Aorta (tissue), 5 donors: Measurements from ENCODE around the gene CLCN7. TPM values are rescaled to one million over a fixed set of nuclear protein-coding genes. Genes with fewer than 3 reads are reported as not detected.
"Not testable (repeated sequence)": the region's sequence is repeated elsewhere in the genome, so short reads cannot be mapped to it uniquely, and the experiment has no call there.

Experiments used
- ATAC-seq: fragments of 200-7000 bp; cut with Tn5 transposase; one replicate; pipeline ENCODE4 v1.9.1; 2022; ENCODE audit warnings: moderate library complexity; ENCODE audit not compliant: low FRiP score
- DNase-seq, 2 donors: peaks; one replicate each; pipeline ENCODE4 v3.0.0-alpha.2; 2020
- H3K27ac ChIP-seq, 2 donors: one replicate each; pipeline ENCODE4 v1.5.1; 2013; ENCODE audit warnings: low read length in 2 of 2, mild to moderate bottlenecking in 2 of 2, moderate library complexity in 2 of 2, control low read depth in 1 of 2, inconsistent platforms in 1 of 2, low read depth in 1 of 2
- H3K27me3 ChIP-seq, 2 donors: one replicate each; pipeline ENCODE4 v1.6.1; 2013; ENCODE audit warnings: control low read depth in 1 of 2, low read length in 1 of 2, mild to moderate bottlenecking in 1 of 2, moderate library complexity in 1 of 2; ENCODE audit not compliant: insufficient read depth in 2 of 2, control insufficient read depth in 1 of 2
- H3K36me3 ChIP-seq, 2 donors: one replicate each; pipeline ENCODE4 v1.6.1; 2013; ENCODE audit warnings: control low read depth in 1 of 2, low read length in 1 of 2, mild to moderate bottlenecking in 1 of 2; ENCODE audit not compliant: insufficient read depth in 2 of 2, control insufficient read depth in 1 of 2
- H3K4me1 ChIP-seq, 2 donors: one replicate each; pipeline ENCODE4 v1.6.1; 2013; ENCODE audit warnings: low read length in 2 of 2, control low read depth in 1 of 2, mild to moderate bottlenecking in 1 of 2, moderate library complexity in 1 of 2; ENCODE audit not compliant: insufficient read depth in 2 of 2, control insufficient read depth in 1 of 2
- H3K4me3 ChIP-seq, 2 donors: one replicate each; pipeline ENCODE4 v1.5.1; 2013; ENCODE audit warnings: low read length in 2 of 2, control low read depth in 1 of 2, mild to moderate bottlenecking in 1 of 2
- H3K9me3 ChIP-seq: one replicate; pipeline ENCODE4 v1.6.1; 2013; ENCODE audit warnings: mild to moderate bottlenecking, low read length; ENCODE audit not compliant: control insufficient read depth
- WGBS, 2 donors: extraction: QIAGEN DNeasy Blood & Tissue Kit; methylation state at CpG; one replicate each; pipeline ENCODE4 v1.1.7; 2013; 5-methylcytosine and 5-hydroxymethylcytosine counted together
- intact Hi-C, 2 donors: fragments of 100-400 bp; cut with DNase I; formaldehyde crosslinking; loops; one replicate each; pipeline versions ENCODE4 v1.14.2 to v1.15.0; 2022
- polyA plus RNA-seq, 2 donors: library from polyadenylated mRNA; stranded (reverse); fragments of 200-250 nt; gene quantifications; one replicate each; pipeline ENCODE4 v1.2.3, GENCODE V29; 2013
- total RNA-seq, 2 donors: library from RNA; stranded (reverse); fragmentation: NEBNext Ultra II Directional; extraction: Animal tissue kit (Norgen Biotek cat#: 25700); gene quantifications; one replicate each; pipeline ENCODE4 v1.2.1, GENCODE V29; 2021
- donor health status: healthy with polysubstance abuse.
- donor health status: Bipolar disorder and iron deficiency.
- donor health status: DM: no; HTN: no; CAD: no.
- donor health status: DM: no; HTN: no; CAD: no.
- donor health status: DM: yes; HTN: yes; CAD: no.

CLCN7 gene
- total and polyA plus RNA-seq, 4 donors, result 14.5 to 90.9 (median 67.0) TPM

DNA sequence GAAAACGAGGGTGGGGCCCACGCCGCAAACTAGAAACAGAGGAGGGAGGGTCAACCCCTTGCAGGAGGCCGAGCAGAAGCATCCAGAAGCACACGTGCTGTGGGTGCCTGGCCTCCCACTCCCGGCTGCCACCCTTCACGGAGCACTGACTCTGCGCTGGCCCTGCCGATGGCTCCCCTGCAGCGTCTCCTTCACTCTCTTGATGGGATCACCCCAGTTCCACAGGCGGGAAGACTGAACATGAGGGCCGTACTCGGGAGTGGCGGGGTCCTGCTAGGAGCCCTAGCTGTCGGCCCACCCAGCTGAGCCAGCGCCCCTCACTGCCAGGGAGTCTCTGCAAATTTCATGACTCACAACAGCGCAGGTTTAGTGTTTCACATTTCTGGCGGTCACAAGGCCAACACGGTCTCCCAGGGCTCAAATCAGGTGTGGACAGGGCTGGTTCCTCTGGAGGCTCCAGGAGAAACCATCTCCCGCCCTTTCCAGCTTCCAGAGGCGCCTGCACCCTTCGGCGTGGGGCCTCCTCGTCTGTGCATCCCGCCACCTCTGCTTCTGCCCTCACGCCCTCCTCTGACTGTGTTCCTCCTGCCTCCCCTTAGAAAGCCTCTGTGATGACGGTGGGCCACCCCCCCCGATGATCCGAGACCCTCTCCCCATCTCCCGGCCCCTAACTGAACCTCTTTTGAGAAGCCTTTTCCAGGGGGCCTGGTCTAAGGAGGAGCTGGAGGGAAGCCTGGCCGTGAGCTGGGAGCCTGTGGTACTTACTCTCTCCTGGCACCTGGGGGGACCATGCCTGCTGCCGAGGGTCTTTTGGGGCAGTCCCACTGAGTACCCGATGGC, 11.9 kb upstream of the CLCN7 start:
- DNase-seq, result no peak
- ATAC-seq, result no peak
- 77 to 83% methylated on average over 31 to 33 of the region's 33 CpGs for WGBS, 2 donors
- Histone ChIP-seq H3K27me3 (no peaks in the 10 kb centered on the region), H3K4me3 (no peak overlapping the region), H3K36me3 (no peaks in the 10 kb centered on the region), H3K4me1 (no peaks in the 10 kb centered on the region), H3K27ac (no peak overlapping the region), H3K9me3 (no peaks in the 10 kb centered on the region)
- intact Hi-C loops, result no loop called here

DNA sequence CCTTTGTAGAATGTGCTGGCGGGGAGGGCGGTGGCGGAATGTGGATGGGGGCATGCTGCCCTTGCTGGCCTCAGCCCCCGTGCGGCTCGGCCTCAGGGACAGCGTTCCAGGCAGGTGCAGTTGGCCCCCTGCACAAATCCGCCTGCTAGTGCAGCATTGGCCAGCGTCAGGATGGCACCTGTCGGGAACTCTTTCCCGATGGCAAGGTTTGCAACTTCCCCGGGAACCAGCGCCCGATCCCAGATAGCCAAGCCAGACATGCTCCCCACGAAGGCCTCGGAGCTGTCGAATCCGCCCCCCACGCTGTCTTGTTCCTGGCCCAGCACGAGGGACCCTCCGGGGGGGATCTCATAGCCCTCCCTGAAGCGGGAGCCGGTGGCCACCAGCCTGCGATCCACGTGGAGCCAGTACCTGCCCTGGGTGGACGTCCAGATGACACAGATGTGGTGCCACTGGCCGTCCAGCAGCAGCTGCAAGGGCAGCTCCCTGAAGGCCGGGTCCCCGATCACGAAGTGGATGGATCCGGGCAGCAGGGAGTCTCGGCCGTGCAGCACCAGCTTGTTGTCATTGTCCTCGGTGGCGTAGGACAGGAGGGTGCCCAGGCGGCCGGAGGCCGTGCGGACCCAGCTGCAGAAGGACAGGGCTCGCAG, 11.1 kb upstream of the CLCN7 start:
- intact Hi-C loops, result no loop called here
- Histone ChIP-seq H3K9me3 (no peaks in the 10 kb centered on the region), H3K4me1 (no peaks in the 10 kb centered on the region), H3K27me3 (no peaks in the 10 kb centered on the region), H3K36me3 (no peaks in the 10 kb centered on the region), H3K4me3 (no peak overlapping the region), H3K27ac (no peak overlapping the region)
- 91 to 93% methylated on average over 38 to 40 of the region's 40 CpGs for WGBS, 2 donors
- ATAC-seq (no peak), DNase-seq (peak in 1 of 2 donors; percentile 67)

DNA sequence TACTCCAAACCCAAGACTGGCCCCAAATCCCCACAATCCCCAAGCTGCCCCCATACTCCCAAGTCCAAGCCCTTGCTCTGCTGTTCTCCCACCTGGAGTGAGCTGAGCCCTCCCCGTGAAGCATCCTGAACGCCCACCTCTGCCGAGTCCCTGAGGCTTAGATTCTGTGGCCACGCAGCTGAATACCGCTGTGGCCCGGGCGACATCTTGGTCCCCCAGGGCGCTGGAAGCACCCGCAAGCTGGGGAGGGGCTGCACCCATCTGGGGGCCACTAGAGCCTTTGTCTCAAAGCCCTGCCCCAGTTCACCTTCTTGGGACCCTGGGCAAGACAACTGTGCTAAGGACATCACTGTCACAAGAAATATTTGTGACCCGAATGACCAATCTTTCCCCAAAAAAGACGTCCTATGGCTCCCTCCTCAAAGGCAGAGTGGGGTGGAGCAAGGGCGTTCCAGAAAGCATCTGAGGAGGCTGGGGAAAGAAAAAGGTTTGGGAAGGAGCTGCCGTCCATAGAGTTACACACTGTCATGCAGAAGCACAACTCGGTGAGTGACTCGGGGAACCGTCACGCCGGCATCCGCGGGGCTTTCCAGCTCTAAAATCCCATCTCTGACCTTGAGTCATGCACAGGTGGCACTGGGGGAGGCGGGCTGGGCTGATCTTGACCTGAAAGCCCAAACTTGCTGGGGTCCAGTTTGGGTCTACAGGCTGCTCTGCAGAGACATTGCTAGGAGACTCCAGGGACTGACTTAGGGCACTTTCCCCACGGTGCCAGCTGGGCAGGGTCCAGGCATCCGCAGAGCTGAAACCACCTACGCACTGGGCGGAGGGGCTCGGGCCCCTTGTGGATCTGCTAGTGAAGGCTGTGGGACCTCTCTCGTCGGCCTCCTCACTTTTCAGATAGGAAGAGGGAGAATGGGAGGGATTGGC, 7.3 kb upstream of the CLCN7 start:
- Histone ChIP-seq H3K4me1 (no peaks in the 10 kb centered on the region), H3K36me3 (no peaks in the 10 kb centered on the region), H3K27me3 (no peaks in the 10 kb centered on the region), H3K4me3 (no peak overlapping the region), H3K27ac (no peak overlapping the region), H3K9me3 (no peaks in the 10 kb centered on the region)
- DNase-seq (no peak), ATAC-seq (no peak)
- intact Hi-C loops, result no loop called here
- 79% methylated on average over 28 of the region's 28 CpGs for WGBS, 2 donors

DNA sequence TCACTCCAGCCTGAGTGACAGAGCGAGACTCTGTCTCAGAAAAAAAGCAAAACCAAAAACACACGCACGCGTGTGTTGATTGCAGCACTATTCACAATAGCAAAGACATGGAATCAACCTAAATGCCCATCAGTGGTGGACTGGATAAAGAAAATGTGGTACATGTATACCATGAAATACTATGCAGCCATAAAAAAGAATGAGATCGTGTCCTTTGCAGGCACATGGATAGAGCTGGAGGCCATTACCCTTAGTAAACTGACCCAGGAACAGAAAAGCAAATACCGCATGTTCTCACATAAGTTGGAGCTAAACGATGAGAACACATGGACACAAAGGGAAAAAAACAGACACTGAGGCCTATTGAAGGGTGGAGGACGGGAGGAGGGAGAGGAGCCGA, 4.1 kb upstream of the CLCN7 start:
- H3K27ac ChIP-seq, DNase-seq, H3K36me3 ChIP-seq, ATAC-seq, H3K4me1 ChIP-seq, H3K9me3 ChIP-seq, H3K4me3 ChIP-seq, H3K27me3 ChIP-seq: not testable (repeated sequence)
- intact Hi-C loops, result loop anchor here in 1 of 2 donors (5.0 kb wide), 1 partner anchor 133 kb away; the partner anchor contains the start of genes CRAMP1 and IFT140
- 91 to 94% methylated on average over 9 of the region's 9 CpGs for WGBS, 2 donors

DNA sequence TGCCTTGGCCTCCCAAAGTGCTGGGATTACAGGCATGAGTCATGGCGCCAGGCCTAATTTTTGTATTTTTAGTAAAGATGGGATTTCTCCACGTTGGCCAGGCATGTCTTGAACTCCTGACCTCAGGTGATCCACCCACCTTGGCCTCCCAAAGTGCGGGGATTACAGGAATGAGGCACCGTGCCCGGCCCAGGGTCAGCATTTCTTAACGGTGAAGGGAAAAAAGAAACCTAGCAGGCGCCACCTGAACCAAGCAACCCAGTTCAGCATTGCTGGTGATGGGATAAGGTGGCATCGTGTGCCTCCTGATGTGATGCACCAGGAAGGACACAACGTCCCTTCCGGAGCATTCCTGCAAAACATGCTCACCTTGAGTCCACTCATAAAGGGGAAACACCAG, 2.2 kb upstream of the CLCN7 start:
- Histone ChIP-seq H3K9me3 (no peaks in the 10 kb centered on the region), H3K4me1 (no peaks in the 10 kb centered on the region), H3K27me3 (no peaks in the 10 kb centered on the region), H3K4me3 (no peak overlapping the region), H3K36me3 (no peaks in the 10 kb centered on the region), H3K27ac (no peak overlapping the region)
- WGBS, 2 donors, result 91% methylated on average over 10 of the region's 10 CpGs
- intact Hi-C loops, result loop anchor here in 1 of 2 donors (5.0 kb wide), 1 partner anchor 135 kb away; the partner anchor contains the start of genes CRAMP1 and IFT140
- DNase-seq (no peak), ATAC-seq (no peak)

DNA sequence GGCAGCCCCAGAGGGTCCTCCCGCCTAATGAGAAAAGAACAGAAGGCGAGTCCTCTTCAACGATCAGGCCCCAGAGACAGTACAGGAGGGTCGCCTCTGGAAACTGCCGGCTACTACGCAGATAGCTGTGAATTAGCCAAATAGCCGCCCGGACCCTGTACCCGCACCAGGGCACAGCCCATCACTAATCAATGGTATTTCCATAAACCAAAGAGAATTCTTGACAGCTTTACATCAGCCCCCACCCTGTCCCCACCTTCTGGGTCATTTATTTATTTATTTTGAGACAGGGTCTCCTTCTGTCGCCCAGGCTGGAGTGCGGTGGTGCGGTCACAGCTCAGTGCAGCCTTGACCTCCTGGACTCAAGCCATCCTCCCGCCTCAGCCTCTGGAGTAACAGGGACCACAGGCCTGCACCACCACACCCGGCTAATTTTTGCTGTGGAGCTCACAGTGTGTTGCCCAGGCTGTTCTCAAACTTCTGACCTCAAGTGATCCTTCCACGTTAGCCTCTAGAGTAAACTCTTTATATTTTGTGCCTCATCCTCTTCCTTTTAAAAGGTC, 805 bp upstream of the CLCN7 start:
- Histone ChIP-seq H3K4me3 (peak overlapping the region; percentile 70 to 78), H3K36me3 (no peaks in the 10 kb centered on the region), H3K9me3 (no peaks in the 10 kb centered on the region), H3K27ac (peak overlapping the region in 1 of 2 donors; percentile 14), H3K4me1 (no peaks in the 10 kb centered on the region), H3K27me3 (no peaks in the 10 kb centered on the region)
- ATAC-seq (no peak), DNase-seq (no peak)
- 68 to 70% methylated on average over 15 of the region's 15 CpGs for WGBS, 2 donors
- intact Hi-C loops, result loop anchor here in 1 of 2 donors (5.0 kb wide), 1 partner anchor 137 kb away; the partner anchor contains the start of genes CRAMP1 and IFT140

DNA sequence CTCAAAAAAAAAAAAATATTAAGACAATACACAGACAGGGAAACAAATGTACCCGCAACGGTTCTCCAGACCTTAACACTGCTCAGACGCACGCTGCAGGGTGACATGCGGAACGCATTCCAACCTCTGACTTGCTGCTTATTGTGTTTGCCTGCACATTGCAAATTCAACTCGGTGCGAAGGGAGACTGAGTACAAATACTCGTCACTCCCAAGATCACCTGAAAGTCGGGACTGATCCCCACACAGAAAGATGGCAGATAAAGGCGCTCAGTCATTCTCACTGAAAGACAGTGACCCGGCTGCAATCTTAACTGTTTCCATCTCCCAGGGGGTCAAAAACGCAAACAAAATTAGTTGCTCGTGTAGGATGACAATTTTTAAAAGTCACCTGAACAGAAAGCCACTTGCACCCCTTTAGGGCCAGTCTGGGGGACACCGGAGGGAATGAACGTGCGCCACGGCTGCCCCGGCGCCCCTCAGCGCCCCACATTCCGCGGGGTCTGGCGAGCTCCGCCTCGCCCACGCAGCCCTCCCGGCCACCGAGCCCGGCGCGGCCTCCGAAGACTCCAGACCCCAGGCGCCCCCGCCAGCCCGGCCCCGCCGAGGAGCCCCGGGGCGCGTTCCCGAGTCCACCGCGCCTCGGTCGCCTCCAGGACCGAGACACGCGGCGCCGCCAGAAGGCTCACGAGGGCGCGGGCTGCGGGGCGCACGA, 589 bp downstream of the CLCN7 start:
- no peaks in the 10 kb centered on the region for H3K27me3 ChIP-seq
- WGBS, 2 donors, result 9 to 11% methylated on average over 43 to 57 of the region's 57 CpGs
- H3K4me1 ChIP-seq, result no peaks in the 10 kb centered on the region

DNA sequence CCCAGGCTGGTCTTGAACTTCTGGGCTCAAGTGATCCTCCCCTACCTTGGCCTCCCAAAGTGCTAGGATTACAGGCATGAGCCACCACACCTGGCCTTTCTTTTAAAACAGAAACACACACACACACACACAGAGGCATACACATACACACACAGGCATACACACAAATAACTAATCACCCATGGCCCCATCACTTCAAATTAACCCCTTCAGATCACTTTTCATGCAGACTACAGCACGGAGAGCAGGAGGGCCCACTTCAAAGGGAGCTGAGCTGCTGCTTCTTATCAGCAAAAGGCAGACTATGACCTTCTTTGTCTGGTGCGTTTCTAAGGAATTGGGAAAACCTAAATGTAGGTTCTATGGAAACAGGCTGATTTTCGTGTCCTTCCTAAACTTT, 1.9 kb downstream of the CLCN7 start:
- H3K27ac ChIP-seq, result no peak overlapping the region
- H3K36me3 ChIP-seq, result no peaks in the 10 kb centered on the region
- intact Hi-C loops, result no loop called here
- DNase-seq, result no peak
- WGBS, 2 donors, result 73 to 77% methylated on average over 3 of the region's 3 CpGs
- H3K27me3 ChIP-seq, result no peaks in the 10 kb centered on the region
- no peaks in the 10 kb centered on the region for H3K4me1 ChIP-seq
- no peak overlapping the region for H3K4me3 ChIP-seq
- ATAC-seq, result no peak
- H3K9me3 ChIP-seq, result no peaks in the 10 kb centered on the region

More for the DNA sequence above, 589 bp downstream of the CLCN7 start:
- intact Hi-C loops, result no loop called here
- ATAC-seq (peak; percentile 20), DNase-seq (no peak)
- peak overlapping the region; percentile 72 to 77 for H3K4me3 ChIP-seq
- no peak overlapping the region for H3K27ac ChIP-seq
- no peaks in the 10 kb centered on the region for H3K9me3 ChIP-seq
- H3K36me3 ChIP-seq, result no peaks in the 10 kb centered on the region
